GM08714 (cell line): ENCODE results near the gene SEPTIN2.
A peak's percentile ranks its signal among the peaks of the same experiment; 100 is the strongest.
"Not testable (repeated sequence)": the region's sequence is repeated elsewhere in the genome, so short reads cannot be mapped to it uniquely, and the experiment has no call there.

Source experiments
- H3K4me3 ChIP-seq: fragments of 200-500 bp; sonication (Bioruptor generic); 2 replicates; pipeline ENCODE4 v1.5.1; 2014; ENCODE audit warnings: mild to moderate bottlenecking, low read length, inconsistent platforms
- ZNF274 ChIP-seq: IDR thresholded peaks from 2 replicates; pipeline ENCODE4 v1.6.1; 2012; ENCODE audit warnings: mild to moderate bottlenecking, low read depth, low read length

Gene SEPTIN2

GRCh38 chr2:241315879-241316631 lies at the start of gene SEPTIN2:
TSS of gene SEPTIN2 (plus strand) at chr2:241315925. CDS start at chr2:241324233, 8,308 bp downstream.
- H3K4me3 ChIP-seq = peak within 1 kb of the TSS; percentile 99

DNA sequence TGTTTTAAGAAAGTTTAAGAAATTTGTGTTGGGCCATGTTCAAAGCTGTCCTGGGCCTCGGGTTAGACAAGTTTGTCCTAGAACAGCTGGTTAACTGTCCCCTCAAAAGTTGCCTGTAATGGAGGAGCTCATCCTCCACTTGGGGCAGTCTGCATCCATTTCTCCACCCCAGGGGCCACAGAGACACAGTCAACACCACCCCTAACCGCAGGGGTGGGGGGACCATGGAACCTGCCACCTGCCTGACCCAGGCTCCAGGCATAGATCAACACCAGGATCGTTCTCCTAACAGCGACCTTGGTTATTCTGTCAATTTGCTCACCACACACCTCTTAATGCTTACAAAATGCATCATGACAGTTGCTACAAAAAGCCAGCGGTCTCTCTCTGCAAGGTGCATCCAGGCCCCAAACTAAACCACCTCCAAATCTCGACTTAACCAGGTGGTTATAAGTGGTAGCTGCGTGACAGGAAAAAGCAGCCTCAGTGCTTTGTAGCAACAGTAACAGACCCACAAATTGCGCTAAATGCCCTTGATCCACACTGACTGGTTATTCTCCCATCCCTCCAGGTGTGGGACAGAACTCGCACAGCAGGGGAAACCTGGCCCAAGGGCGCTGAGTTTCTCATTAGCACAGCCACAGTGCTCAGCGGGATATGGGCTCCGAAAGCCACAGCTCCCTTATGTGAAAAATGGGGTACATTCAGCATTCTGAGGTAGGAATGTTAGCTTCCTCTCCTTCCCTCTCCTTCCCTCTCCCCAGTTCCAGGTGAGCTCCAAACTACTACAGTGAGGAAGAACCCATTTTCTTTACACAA lies 48.3 kb upstream of the SEPTIN2 start:
- no peak for TF ChIP-seq ZNF274
- no peak overlapping the region for H3K4me3 ChIP-seq

More at GRCh38 chr2:241315879-241316631, at the start of gene SEPTIN2:
- no peak for TF ChIP-seq ZNF274

- TF ChIP-seq ZNF274 = no peak
- no peak overlapping the region for H3K4me3 ChIP-seq
Observed at GRCh38 chr2:241268306-241268705, 47.4 kb upstream of the SEPTIN2 start.

GRCh38 chr2:241268716-241269445 lies 46.8 kb upstream of the SEPTIN2 start:
- no peak for TF ChIP-seq ZNF274
- no peak overlapping the region for H3K4me3 ChIP-seq

DNA sequence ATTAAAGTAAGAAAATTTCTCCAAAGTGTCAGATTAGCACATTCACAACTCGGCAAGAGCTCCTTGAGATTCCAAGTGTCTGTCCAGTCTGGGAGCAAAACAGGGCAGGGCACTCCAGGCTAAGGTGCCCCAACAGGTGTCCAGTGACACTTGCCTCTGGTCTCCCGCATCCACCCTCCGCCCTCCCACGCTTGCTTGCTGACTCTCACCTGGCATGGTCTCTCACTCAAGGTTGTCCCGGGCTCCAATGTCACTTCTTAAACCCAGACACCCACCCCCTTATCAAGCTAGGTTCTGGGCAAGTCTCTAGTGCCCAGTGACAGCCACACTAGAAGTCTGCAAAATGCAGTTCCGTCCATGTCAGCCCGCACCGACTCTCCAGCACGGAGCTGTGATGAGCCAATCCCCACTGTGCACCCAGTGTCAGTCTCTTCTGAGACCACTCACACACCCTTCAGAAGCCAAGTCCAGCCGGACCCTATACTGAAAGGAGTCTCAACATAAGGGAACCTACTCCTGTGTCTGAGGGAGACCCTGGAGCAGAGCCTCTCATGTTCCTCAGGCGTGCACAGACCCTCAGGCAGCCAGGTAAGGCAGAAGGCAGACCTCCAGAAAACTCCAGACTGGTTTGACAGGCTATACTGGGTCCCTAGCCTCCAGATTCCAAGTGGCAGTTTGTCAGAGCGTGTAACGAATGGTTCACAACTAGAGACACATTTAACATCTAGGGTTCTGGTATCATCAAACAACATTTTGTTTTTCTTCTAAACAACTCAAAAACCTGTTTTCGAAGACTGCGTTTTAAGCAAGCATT lies 45.8 kb upstream of the SEPTIN2 start:
- H3K4me3 ChIP-seq = no peak overlapping the region

DNA sequence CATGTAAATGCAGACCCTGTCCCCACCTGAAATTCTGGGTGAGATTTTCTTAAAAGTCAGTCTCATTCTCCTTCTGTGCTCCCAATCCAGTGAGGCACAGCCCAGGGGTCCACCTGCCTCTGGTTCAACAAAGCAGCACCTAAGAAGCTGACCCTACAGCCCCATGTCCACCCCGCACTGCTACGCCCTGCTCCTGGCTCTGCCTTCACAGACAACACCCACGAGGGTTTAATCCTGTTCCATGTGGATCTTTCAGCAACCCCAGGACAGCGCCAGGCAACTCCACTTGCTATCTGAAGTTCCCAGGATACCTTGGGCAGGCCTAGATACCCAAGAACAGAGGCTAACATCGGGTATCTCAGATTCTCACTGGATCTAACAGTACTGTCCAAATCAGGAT lies 45.2 kb upstream of the SEPTIN2 start:
- TF ChIP-seq ZNF274 = no peak
- no peak overlapping the region; the same call in 1 of the 2 replicates for H3K4me3 ChIP-seq

More for the DNA sequence above, 45.8 kb upstream of the SEPTIN2 start:
- no peak for TF ChIP-seq ZNF274

DNA sequence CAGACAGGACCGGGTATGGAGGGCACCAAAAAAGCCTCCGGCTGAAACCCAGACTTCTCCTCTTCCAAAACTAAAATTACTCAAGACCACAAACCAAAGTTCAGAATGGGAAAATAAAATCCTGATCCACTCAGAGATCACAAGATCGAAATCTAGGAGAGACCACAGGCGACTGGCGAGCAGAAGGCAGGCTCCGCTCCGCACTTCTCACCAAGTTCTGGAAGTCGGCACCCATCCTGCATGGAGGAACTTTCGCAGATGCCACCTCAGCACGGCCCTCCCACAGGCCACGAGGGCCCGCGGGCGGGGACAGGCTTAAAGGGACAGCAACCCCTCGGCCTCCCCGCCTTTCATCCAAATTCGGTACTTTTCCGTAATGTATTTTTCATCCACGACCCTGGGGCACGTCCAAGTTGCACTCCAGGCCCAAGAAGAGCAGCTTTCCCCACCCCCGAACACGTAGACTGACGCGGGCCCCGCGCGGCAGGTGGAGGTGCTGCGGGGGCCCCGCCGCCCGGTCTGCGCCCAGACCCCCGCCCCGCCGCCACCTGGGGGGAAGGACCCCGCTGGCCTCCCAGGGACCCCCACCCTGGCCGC lies 43.9 kb upstream of the SEPTIN2 start:
- H3K4me3 ChIP-seq = peak overlapping the region; percentile 96
- no peak for TF ChIP-seq ZNF274

GRCh38 chr2:241272303-241273209 lies 43.2 kb upstream of the SEPTIN2 start:
- peak overlapping the region; percentile 96 for H3K4me3 ChIP-seq
- TF ChIP-seq ZNF274 = no peak

DNA sequence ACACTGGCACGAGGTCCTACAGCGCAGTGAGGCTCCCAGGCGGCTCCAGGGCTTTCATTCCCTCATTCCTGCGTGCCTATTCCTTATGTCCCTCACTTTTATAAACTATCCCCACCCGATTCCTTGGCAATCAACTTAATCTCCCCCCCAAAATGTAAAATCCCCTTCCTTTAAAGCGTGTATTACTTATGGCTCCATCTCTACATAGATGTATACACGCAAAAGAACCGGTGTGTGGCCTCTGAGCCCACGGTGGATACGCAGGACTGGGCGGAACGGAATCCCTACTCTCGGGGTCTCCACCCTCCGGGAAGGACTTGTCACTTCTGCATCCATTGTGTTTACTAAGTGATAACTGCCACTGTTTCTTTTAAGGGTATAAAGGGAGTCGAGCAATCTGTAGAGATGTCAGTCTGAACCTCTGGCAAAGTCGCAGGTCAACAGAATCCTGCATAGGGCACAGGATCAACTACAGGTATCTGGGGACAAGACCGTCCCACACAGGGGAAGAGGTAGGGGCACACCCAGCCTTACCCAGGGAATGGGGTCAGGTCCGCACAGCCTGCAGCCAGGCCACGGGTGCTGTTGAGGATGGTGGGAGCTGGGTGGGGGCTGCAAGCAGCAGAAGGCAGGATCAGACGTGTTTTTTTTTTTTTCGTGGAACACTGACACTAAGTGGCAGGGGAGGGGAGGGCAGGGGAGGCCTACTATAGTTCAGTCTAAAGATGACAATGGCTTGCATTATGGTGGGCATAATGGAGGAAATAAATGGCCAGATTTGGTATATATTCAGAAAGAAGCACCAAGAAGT lies 42.3 kb upstream of the SEPTIN2 start:
- H3K4me3 ChIP-seq = peak overlapping the region; percentile 48; the same call in 1 of the 2 replicates
- TF ChIP-seq ZNF274 = no peak

GRCh38 chr2:241274127-241274526 lies 41.6 kb upstream of the SEPTIN2 start:
- H3K4me3 ChIP-seq = no peak overlapping the region
- no peak for TF ChIP-seq ZNF274

DNA sequence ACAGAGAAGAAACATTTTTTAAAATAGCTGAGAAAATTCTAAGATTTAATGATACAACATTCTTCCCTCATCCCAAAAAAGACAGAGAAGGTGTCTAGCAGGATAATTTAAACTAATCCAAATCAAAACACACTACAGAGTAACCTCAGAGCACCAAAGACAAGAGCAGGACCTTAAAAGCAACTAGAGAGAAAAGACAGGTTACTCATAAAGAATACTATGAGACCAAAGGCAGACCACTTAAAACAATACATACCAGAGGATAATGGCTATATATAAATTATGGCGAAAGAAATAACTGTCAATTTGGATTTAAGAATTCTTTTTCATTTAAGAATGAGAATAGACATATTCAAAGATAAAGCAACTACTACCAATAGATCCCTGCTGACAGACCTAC lies 40.2 kb upstream of the SEPTIN2 start:
- H3K4me3 ChIP-seq = no peak overlapping the region
- TF ChIP-seq ZNF274 = no peak

DNA sequence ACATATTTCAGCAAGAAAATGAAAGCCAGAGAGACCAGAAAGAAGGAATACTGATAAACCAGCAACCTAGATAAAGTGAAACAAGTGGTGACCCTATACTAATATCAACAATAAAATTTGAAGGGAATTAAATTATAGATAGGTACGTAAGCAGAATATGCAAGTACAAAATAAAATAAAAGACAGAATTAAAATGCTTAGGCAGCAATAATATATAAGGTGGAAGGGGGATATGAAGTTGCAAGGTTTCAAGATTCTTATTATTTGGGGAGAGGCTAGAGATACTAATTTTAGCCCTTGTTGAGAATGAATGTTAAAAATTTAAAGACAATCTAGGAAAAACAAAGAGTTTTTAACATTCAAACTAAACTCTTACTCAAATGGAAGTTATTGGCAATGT lies 39.8 kb upstream of the SEPTIN2 start:
- H3K4me3 ChIP-seq = no peak overlapping the region
- no peak for TF ChIP-seq ZNF274

- H3K4me3 ChIP-seq = not testable (repeated sequence)
Observed at GRCh38 chr2:241278306-241278705, 37.4 kb upstream of the SEPTIN2 start.
